Right ventricle myocardium inferior (tissue), 1 donor: ENCODE measurements around the gene RAB30. TPM values are rescaled to one million over a fixed set of nuclear protein-coding genes. Genes with fewer than 3 reads are reported as not detected.
A peak's percentile ranks its signal among the peaks of the same experiment; 100 is the strongest.

Source experiments
- ATAC-seq: fragments of 200-7000 bp; cut with Tn5 transposase; one replicate; pipeline ENCODE4 v1.9.1; 2020; ENCODE audit warnings: mild to moderate bottlenecking, moderate library complexity
- DNase-seq: peaks from one replicate; pipeline ENCODE4 v3.0.0; 2021; ENCODE audit errors: missing footprints
- intact Hi-C: fragments of 100-400 bp; cut with DNase I; formaldehyde crosslinking; loops from one replicate; pipeline ENCODE4 v1.11.0; 2022
- long read RNA-seq: library from polyadenylated mRNA; unstranded; transcript quantifications from one replicate; pipeline ENCODE4 v2.0.0, GENCODE V29; 2021
- total RNA-seq: library from RNA; stranded (reverse); fragmentation: NEBNext Ultra II Directional; extraction: Animal tissue kit (Norgen Biotek cat#: 25700); gene quantifications from one replicate; pipeline ENCODE4 v1.2.1, GENCODE V29; 2021
- donor health status: DM: no; HTN: yes; CAD: no; lungs with severe emphysema.

Gene RAB30
- total RNA-seq: 28.2 TPM
- long read RNA-seq, full-length matches to known transcripts: 5 of 7 reads
- long read RNA-seq, partial matches to known transcripts: 0 of 7 reads
- long read RNA-seq, other reads (novel, unspliced or antisense): 2 of 7 reads

DNA sequence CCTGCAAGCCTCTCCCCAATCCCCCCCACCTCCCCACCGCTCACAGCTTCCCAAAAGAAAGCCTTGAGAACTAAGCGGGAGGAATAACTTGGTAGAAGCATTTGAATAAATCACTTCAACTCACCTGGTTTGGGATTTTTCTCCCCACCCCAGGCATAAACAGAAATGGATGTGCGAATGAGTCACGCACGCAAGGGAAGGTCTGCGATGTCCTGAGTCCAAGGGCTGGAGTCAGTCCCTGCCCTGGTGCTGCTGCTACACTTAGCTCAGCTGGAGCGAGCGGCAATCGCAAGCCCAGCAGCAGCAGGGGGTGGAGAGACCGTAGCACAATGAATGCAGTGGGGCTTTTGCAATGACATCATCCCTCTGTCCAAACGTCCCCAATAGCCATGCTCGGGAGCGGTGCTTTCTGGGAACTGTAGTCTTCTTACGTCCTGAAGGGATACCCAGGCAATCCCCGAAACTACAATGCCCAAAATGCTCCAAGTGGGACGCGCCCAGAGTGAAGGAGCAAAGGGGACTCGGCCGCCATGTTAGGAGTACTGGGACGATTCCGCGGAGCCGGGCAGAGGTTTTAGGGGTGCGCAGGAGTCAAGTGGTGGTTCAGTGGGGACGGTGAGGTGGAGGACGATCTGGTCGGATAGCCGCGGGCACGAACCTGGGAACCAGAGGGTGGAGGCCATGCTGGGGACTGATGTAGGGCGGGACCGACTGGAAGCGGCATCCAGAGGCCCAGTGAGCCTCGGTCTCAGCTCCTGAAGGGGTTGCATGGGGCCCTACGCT is at the start of gene RAB30:
Gene RAB30, minus strand, starts transcription at position 331 of the 783 bp plus-strand sequence. CDS start 74,581 bp downstream, outside the sequence.
- ATAC-seq: peak; percentile 99
- DNase-seq: peak; percentile 95
- intact Hi-C loops: loop anchor here (1.0 to 10.0 kb wide), 7 partner anchors 37 to 215 kb away; partner anchors contain the start of genes ANKRD42, CCDC90B, DDIAS and PCF11

DNA sequence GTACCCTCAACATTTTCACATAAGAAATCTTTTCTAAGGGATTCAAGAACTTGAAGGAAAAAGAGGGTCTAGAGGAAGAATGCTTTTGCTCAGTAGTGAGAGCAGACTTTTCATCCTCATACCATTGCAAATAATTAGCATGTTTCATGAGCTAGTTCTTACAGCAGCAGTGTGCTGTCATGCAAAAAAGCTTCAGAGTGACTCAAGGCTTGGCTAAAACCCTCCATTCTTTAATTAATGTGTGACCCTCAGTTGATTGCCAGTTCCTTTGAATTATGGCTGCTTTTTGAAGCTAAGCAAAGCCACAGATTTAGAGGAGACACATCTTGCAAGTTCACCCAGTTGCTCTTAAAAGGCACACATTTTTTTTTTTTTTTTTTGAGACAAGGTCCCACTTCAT is 48.6 kb upstream of the RAB30 start:
- intact Hi-C loops: no loop called here

GRCh38 chr11:83119216-83119615 is 47.5 kb upstream of the RAB30 start:
- ATAC-seq: no peak
- DNase-seq: no peak
- intact Hi-C loops: no loop called here

More for the DNA sequence above, 48.6 kb upstream of the RAB30 start:
- no peak for ATAC-seq
- no peak for DNase-seq

DNA sequence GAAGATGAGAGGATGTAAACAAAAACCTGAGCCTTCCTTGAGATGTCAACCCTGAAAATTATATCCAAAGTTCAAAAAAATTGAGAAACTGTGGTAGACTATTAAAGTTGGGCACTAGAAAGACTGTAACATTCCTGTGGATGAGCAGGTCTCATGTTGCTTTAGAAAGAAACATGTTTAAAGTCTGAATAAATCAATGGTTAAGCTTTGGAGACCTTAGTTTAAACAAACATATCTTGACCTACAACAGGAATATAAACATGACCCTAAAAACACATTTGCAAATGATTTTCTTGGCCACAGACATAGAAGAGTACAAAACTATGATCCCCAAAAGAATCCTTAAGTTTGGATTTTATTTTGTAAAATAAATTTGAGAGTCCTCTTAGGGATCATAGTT is 47.1 kb upstream of the RAB30 start:
- intact Hi-C loops: no loop called here
- no peak for DNase-seq
- ATAC-seq: no peak

- intact Hi-C loops: no loop called here
- ATAC-seq: no peak
Observed at GRCh38 chr11:83116015-83116641, 44.4 kb upstream of the RAB30 start.

GRCh38 chr11:83115551-83115950 is 43.9 kb upstream of the RAB30 start:
- ATAC-seq (no peak), DNase-seq (no peak)
- intact Hi-C loops: no loop called here

More at GRCh38 chr11:83116015-83116641, 44.4 kb upstream of the RAB30 start:
- DNase-seq: no peak

GRCh38 chr11:83115026-83115425 is 43.3 kb upstream of the RAB30 start:
- DNase-seq (no peak), ATAC-seq (no peak)
- intact Hi-C loops: no loop called here

DNA sequence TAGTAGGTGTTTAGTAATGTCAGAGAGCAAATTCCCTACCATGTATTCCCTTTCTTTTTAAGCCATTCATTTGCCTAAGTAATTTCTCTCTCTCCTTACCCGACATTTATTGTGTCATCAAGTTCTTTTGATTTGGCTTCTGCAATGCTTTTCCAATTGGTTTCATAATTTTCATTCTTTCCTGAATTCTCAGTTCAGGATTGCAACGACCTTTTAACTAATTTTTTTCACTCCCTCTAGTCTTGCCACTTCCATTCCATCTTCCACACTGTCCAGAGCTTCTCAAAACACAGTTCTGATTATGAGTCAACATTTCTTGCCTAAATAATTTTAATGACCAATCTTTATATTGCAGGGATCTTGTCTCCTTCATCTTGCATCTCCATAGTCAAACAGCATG is 41.2 kb upstream of the RAB30 start:
- intact Hi-C loops: no loop called here
- ATAC-seq (no peak), DNase-seq (no peak)

DNA sequence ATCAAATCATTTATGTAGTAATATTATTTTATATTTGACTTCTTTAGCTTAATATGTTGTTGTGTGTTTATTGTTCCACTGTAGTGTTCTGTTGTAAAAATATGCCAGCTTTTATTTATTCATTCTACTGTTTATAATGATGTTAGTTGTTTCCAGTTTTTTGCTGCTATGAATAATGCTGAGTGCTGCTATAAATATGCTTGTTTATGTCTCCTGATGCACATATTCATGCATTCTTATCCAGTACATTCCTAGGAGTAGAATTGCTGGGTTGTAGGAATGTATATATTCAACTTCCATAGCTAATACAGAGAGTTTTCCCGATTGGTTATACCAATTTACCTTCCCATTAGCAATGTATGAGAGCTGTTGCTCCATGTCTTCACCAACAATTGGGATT is 33.5 kb upstream of the RAB30 start:
- DNase-seq (no peak), ATAC-seq (no peak)
- intact Hi-C loops: no loop called here

- intact Hi-C loops: no loop called here
- no peak for ATAC-seq
- DNase-seq: no peak
Observed at GRCh38 chr11:83102834-83103233, 31.1 kb upstream of the RAB30 start.

- DNase-seq (no peak), ATAC-seq (no peak)
- intact Hi-C loops: no loop called here
Observed at GRCh38 chr11:83097429-83098075, 25.9 kb upstream of the RAB30 start.

DNA sequence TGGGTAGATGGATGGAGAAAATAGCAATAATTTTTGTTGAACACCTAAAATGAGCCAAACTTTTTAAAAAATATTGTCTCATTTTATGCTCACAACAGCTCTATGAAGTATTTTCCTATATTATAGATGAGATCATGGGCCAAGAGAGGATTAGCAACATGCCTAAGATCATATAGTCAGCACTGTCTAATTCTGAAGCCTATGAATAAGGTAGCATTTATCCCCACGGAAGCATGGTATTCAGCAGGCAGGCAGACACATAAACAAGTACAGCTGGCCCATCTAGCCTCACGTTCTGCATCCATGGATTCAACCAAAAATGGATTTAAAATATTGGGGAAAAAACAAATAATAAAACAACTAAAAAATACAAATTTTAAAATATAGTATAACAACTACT is 21.9 kb upstream of the RAB30 start:
- intact Hi-C loops: no loop called here
- DNase-seq: no peak

GRCh38 chr11:83092488-83093384 is 21.0 kb upstream of the RAB30 start:
- intact Hi-C loops: no loop called here
- no peak for ATAC-seq

More for the DNA sequence above, 21.9 kb upstream of the RAB30 start:
- no peak for ATAC-seq

DNA sequence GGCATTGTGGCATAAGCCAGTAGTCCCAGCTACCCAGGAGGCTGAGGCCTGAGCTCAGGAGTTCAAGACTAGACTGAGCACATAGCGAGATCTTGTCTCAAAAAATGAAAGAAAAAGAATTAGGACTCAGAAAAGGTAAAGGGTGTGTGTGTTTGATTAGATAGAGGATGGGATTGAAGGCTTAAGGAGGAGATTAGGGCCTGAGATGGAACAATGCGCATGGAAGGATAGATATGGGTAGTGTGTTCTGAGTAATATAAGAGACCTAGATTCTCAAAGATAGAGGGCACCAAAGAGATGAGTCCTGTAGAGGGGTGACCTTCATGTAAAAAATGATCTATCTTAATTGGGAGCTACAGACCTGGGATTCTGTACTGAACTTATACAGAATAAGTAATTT is 17.3 kb upstream of the RAB30 start:
- intact Hi-C loops: no loop called here
- ATAC-seq (no peak), DNase-seq (no peak)

More at GRCh38 chr11:83092488-83093384, 21.0 kb upstream of the RAB30 start:
- DNase-seq: no peak

GRCh38 chr11:83087035-83087434 is 15.3 kb upstream of the RAB30 start:
- ATAC-seq: no peak
- DNase-seq: no peak
- intact Hi-C loops: no loop called here

- no peak for ATAC-seq
- intact Hi-C loops: loop anchor here (10.0 kb wide), 1 partner anchor 175 kb away; the partner anchor contains the start of genes DDIAS and PRCP
- no peak for DNase-seq
Observed at GRCh38 chr11:83079820-83080219, 8.1 kb upstream of the RAB30 start.

DNA sequence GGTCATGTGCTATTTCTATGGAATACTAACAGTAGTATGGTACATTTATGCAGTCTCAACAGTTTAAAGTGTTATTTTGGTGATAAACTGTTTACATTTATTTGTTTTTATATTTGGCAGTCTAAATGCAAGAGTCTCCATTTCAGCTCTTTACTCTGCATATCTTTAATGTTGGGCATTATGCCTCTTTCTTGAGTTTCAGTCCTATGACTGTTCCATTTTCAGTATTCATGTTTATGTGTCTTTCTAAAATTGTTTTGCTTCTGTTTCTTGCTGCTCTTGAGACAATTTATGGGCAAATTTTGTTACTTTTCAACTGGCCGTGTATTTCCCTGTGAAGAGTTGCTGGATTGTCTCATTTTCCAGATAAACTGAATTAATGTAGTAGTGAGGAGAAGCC is 6.6 kb upstream of the RAB30 start:
- intact Hi-C loops: loop anchor here (10.0 kb wide), 1 partner anchor 173 kb away; the partner anchor contains the start of genes DDIAS and PRCP
- DNase-seq (no peak), ATAC-seq (no peak)

GRCh38 chr11:83073884-83074283 is 2.2 kb upstream of the RAB30 start:
- no peak for ATAC-seq
- intact Hi-C loops: loop anchor here (5.0 to 10.0 kb wide), 4 partner anchors 82 to 169 kb away; partner anchors contain the start of genes ANKRD42, DDIAS and PRCP
- no peak for DNase-seq
